ENCODE measurements around the gene SLC17A8.

SLC17A8 gene

DNA sequence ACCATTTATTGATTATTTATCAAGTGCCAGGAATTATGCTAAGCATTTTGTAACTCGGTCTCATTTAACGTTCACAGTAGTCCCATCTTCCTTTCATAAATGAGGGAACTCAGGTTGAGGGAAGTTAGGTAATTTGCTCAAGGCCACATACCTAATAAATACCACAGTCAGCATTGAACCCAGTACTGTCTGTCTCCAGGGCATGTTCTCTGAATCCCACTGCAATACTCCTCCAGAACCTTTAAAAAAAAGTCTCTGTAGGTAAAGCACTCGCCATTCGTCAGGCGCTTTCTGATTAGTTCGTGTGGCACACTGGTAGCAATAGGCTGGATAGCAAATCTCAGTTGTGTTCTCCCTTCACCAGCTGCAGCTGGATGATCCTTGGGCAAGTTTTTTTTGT, 14.3 kb downstream of the SLC17A8 start:
- DNase-seq (ENCODE audit: low spot score): no peak

DNA sequence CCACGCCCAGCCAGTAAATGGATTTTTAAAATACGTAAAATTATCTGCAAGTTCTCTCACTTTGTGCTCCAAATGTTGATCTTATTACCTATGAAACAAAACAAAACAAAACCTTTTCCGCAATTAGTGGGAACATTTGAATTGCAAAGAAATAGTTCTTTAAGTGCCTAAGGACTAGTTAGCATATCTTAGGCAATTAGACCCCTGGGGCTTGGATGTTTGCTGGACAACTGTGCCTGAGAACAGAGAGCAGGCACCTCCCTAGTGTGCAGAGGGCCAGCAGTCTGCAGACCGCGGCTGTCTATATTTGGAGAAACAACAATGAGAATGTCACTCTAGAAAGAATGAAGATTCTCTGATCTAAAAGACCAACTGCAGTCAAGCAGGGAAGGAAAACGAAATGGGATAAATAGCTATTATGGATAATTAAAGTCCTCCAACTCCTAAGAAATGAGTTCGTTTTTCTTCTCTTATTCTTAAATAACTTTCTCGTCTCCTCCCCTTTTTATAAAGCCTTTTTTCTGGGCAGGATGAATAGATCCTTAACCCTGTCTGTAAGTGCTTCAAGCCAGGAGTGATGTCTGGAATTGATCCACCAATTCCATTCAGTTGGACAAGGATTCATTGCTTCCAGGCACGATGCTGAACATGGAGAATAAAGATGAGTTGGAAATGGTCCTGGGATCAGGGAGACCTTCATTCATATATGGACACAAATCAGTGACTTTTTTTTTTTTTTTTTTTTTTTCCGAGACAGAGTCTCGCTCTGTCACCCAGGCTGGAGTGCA, 16.2 kb downstream of the SLC17A8 start:
- no peak for DNase-seq (ENCODE audit: low spot score)

DNA sequence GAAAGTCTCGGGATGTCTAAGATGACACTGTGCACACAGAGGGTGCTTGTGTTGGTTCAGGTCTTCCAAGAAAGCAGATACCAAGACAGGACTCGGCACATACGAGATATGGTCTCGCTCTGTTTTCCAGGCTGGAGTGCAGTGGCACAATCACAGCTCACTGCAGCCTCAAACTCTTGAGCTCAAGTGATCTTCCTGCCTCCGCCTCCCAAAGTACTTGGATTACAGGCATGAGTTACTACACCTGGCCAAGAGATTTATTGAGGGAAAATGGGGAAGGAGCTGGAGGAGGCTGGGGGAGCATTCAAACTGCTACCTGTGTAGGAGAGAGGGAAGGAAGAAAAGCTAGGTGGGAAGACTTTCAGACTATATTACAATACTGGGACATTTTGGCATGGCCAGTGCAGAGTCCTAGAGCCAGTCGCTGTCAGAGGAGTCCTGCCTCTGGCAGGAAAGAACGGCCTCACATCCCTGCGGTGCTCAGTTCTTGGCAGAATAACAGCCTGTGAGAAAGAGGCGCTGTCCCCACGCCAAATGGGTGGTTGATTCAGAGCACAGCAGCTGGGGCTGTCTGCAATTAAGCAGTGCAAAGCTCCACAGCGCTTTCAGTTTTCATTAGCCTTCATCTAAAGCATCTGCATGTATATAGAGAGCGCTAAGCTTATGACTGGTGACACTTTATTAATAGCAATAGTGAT, 18.3 kb downstream of the SLC17A8 start:
- DNase-seq (ENCODE audit: low spot score): no peak

DNA sequence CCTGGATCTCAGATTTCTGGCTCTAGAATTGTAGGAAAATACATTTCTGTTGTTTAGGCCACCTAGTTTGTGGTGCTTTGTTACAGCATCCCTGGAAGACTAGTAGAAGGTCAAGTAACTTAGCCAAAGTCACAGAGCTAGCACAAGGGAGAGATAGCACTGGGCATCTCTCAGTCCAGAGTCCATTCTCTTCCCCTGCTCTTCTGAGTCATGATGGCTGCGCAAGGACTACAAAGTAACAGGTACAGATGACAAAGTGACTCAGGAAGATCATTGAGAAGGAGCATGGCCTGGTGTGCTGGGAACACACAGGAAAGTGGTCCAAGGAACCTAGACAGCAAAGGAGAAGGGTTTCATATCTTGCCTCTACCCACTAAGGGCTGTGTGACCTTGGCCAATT, 19.3 kb downstream of the SLC17A8 start:
- no peak for DNase-seq (ENCODE audit: low spot score)

DNA sequence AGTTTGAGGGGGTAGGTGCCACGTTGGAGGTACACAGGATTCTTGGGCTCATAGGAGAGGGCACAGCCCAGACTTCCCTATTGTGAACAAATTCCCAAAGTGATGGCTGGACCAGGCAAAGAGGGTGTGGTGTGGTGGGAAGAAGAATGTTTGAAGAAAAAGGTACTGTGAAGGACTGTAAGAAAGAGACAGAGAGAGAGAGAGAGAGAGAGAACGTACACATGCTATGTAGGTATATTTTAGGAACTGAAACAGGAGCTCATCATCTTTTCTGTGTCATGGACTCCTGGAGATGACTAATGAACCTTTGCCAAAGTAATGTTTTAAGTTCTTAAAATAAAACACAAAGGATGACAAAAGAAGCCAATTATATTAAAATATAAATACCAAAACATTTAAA, 24.5 kb downstream of the SLC17A8 start:
- no peak for DNase-seq (ENCODE audit: low spot score)

DNA sequence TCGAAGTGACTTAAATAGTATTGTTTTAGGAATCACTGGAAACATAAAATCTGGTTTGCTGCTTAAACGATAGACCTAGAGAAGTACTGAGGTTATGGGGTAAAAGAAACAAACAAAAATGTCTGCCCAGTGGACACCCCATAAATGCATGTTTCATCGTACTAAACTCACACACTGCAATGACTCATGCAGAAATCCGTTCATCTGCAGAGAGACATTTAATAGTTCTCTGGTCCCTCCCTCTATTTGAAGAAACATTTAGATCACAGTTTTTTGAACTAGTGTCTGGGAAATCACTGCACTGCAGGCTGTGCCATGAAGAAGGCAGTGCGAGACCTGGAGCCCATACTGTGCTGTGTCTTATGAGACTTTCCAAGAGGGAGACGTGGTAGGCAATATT, 25.5 kb downstream of the SLC17A8 start:
- DNase-seq (ENCODE audit: low spot score): no peak

DNA sequence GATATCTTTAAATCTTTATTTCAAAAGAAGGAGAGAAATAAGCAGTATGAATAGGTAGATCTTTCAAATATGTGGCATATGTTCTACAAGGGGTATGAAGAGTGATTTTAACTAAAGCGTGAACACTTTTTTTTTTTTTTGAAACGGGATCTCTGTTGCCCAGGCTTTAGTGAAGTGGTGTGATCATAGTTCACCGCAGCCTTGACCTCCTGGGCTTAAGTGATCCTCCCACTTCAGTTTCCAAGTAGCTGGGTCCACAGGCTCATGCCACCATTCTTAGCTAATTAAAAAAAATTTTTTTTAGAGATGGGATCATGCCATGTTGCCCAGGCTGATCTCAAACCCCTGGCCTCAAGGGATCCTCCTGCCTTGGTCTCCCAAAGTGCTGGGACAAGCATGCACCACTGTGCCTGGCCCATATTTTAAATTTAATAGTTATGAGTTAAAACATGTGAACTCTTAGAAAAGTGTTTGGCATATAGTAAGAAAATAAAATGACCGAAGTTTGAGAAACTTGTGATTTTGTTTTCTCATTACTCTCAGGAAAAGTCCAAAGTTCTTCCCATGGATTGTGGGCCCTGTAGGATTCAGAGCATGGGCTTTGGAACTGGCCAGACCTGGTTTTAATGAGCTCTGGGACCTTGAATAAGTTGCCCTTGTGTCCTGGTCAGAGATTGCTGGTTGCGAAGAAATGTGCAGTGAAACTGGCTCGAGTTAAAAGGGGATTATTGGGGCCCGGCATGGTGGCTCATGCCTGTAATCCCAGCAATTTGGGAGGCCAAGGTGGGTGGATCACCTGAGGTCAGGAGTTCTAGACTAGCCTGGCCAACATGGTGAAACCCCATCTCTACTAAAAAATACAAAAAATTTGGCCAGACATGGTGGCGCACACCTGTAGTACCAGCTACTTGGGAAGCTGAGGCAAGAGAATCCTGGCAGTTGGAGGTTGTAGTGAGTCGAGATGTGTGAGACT, 27.0 kb downstream of the SLC17A8 start:
- no peak for DNase-seq (ENCODE audit: low spot score)

DNA sequence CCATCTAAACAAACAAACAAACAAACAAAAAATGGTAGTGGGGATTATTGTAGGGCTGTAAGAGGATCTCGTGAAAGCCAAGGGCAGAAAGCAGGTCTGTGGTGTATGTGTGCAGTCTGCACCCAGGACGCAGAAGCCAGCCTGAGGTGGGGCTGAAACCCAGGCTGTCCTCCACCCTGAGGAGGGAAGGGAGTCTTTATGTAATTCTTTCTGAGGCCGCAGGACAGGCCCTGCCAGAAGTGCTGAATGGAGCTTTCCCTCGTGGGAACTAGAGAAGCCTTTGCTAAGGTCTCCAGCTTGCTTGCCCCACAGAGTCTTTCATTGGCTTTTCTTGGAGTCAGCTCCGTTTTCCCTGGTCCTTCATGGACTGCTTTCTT, 27.7 kb downstream of the SLC17A8 start:
- no peak for DNase-seq (ENCODE audit: low spot score)

DNA sequence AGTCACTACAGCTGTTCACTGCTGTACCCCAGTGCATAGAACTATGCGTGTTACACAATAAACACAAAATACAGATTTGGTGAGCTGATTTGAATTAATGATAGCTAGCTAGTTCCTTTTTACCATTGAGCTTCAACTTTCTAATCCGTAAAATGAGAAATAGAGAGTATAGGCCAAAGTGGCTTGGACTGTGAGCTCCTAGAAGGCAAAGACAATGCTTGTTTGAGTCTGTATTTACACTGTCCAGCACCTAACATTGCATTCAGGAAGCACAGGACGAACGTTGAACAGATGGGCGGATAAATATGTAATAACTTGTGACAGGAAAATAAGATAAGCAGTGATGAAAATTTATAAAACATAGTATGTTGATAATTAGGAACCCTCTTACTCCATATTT, 31.5 kb downstream of the SLC17A8 start:
- no peak for DNase-seq (ENCODE audit: low spot score)

DNA sequence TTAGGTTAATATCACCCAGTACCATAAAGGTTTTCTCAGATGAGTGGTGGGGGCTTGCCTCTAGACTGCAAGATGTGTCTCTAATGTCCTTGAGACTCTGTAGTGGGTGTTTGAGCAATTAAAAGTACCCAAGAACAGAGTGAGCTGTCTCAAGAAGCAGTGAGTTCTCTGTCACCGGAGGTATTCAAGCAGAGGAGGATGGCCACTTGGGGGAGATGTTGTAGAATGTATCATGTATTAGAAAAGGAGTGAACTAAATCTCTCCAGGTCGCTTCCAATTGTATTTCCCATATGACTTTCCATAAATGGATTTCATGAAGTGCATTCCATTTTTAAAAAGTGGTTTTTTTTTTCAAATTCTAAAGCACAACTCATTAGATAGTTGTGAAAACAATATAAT, 35.0 kb downstream of the SLC17A8 start:
- no peak for DNase-seq (ENCODE audit: low spot score)

DNA sequence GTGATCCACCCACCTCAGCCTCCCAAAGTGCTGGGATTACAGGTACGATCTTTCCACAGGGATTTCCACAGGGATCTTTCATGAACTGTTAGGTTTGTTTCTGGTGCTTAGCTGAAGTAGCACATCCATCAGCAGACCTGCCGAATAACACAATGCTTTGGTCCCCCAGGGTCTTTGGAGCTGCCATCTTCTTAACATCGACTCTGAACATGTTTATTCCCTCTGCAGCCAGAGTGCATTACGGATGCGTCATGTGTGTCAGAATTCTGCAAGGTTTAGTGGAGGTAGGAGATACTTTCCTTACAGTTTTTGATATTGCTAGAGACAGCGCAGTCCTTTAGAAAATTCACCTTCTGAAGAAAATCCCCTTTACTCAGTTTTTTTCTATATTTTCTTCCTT, 36.3 kb downstream of the SLC17A8 start:
- DNase-seq (ENCODE audit: low spot score): no peak

DNA sequence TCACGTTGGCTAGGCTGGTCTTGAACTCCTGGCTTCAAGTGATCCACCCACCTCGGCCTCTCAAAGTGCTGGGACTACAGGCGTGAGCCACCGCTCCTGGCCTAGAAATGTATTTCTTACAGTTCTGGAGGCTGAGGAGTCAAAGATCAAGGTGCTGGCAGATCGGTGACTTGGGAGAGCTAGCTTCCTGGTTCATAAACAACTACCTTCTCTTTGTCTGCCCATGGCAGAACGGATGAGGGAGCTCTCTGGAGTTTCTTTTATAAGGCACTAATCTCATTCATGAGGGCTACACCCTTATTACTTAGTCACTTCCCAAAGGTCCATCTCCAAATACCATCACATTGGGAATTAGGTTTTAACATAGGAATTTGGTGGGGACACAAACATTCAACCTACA, 38.9 kb downstream of the SLC17A8 start:
- no peak for DNase-seq (ENCODE audit: low spot score)

DNA sequence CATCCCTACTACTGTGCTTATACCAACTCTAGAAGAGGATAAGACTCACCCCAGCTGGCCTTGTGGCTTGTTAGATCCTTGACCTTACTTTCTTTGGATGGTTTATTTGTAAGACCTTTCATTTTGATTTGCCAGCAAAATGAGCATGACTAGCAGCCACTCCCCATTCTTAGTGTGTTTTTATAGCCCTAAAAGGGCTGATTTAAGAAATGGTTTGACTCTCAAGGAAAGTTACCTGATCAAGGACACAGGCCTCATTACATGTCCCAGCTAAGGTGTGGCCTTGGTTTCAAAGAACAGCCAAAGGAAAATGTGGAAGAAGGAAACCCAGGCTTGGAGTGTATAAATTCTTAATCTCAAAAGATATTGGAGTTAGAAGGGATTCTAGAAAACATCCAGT, 41.4 kb downstream of the SLC17A8 start:
- no peak for DNase-seq (ENCODE audit: low spot score)

DNA sequence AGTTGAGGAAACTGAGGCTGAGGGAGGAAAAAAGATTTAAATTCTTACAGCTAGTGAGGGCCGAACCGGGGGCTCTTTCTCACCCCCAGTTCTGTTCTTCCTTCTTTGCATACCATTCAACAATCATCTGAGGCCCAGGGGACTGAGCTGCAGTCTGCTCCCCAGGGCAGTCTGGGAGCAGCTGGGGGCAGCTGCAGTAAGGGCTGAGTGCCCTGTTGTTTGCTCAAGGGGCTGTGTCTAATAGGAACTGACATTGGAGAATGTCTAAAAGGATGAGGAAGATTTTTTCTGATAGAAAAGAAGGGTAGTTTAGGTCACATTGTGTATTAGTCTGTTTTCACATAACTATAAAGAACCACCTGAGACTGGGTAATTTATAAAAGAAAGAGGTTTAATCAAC, 42.2 kb downstream of the SLC17A8 start:
- DNase-seq (ENCODE audit: low spot score): no peak

DNA sequence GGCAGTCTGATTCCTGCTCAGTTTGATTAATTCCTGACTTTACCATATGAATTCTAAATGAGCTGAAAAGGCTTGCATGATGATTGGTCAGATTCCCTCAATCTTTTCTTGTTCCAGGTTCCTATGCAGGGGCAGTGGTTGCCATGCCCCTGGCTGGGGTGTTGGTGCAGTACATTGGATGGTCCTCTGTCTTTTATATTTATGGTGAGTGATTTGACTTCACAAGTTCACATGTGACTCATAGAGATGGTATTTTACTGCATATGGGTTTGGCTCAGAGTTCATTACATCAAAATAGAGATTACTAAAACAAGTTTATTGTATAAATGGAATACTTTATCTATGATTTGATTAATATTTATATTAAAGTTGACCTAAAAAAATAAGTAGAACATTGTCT, 44.8 kb downstream of the SLC17A8 start:
- DNase-seq (ENCODE audit: low spot score): peak; percentile 50

DNA sequence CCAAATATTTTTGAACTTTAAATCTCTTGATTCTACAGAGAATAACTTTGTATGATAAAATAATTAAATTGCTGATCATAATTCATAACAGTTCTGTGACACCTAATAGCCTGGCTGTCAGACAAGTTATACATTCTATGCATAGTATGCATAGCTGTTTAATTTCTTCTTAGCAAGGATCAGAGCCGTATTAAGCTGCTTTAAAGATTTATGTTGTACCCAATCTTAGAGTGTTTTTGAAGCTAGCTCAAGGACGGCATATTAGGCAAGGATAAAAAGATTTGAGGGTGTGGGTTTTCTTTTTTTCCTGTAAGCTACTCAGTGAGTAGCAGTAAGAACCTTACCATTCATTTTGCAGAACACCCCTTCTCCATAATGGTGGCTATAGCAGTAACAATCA, 45.9 kb downstream of the SLC17A8 start:
- DNase-seq (ENCODE audit: low spot score): no peak

DNA sequence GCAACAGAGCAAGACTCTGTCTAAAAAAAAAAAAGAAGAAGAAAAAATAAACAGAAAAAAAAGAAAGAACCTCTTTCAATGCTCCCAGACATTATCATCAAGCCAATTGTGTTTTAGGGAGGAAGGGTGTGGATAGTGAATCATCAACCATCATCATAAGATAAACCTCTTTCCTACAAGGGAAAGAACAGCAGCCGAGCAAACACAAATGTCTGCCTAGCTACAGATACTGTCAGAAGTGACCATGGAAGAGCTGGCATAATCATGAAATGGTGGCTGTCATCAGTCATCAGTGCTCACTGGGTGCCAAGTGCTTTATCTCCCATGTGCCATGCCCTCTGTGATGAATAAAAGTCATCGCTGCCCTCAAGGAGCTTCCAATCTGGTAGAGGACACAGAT, 46.6 kb downstream of the SLC17A8 start:
- no peak for DNase-seq (ENCODE audit: low spot score)

DNA sequence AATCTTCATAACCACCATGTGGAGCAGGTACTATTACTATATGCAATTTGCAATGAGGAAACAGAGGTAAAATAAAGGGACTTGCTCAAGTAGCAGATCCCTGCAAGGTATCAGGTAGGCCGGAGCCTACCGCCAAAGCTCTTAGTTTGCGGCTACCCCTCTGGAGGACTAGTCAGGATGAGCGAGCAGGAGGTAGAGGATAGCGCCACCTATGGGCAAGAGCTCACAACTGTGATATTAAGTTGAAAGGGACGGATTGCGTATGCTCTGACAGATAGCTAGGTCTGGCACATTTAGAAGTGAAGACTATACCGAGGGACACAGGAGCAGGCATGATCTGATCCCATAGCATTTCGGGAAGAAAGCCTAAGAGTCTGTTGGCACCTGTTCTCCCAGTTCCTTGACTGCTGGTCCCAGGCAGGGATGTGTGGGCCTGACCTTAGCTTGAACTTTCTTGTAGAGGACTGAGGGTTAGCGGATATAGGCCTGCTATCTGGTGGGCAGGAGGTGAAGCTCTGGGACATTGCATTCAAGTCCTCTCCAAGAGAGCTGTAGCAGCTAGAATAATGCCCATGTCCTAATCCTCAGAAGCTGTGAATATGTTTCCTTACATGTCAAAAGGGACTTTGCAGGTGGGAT, 48.0 kb downstream of the SLC17A8 start:
- DNase-seq (ENCODE audit: low spot score): no peak

DNA sequence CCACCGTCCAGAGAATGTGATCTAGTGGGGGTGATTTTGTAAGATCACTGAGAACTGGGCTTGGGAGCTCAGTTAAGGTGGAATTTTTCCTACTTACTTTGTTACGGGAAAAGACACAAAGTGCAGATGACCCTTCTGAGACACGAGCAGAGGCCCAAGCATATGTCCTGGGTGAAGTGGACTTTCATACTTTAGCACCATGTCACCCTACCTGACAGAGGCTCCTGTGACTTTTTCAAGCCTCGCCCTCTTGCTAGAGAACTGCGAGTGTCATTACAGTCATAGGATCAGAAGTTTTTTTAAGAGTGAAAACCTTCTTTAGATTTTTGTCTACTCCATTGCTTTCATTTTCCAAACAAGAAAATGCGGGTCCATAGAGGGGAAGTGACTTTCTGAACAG, 56.1 kb downstream of the SLC17A8 start:
- DNase-seq (ENCODE audit: low spot score): no peak

DNA sequence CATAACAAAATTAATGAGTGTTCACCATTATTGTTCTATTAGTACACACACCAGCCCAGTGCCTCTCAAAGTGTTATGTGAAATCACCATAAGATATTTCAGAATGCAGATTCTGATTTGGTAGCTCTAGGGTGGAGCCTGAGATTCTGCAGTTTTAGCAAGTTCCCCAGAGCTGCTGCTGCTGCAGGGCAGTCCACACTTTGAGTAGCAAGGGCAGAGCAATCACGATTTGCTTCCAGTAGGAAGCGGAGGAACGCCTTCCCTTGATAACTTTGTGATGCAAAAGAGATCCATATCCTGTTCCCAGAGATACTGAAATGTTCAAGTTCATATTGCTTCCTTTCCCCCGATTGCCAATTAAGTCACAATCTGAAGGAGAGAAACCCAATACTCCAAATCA, 57.9 kb downstream of the SLC17A8 start:
- no peak for DNase-seq (ENCODE audit: low spot score)

DNA sequence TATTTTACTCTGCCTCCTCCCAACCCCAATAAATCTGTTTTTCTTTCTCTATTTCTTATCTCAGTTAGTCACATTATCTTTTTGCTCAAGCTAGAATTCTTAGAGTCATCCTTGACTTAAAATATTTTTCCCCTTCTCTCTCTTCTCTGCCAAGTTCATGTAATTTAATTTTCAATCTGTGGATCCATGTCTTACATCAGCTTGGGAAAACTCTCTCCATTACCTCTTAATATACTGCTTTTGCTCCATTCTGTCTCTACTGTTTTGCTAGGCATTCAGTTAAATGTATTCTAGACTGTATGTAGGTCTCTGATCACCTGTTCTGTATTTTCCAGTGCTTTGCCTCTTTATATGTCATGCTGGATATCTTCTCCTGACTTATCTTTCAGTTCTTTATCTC, 65.8 kb downstream of the SLC17A8 start:
- DNase-seq (ENCODE audit: low spot score): no peak

DNA sequence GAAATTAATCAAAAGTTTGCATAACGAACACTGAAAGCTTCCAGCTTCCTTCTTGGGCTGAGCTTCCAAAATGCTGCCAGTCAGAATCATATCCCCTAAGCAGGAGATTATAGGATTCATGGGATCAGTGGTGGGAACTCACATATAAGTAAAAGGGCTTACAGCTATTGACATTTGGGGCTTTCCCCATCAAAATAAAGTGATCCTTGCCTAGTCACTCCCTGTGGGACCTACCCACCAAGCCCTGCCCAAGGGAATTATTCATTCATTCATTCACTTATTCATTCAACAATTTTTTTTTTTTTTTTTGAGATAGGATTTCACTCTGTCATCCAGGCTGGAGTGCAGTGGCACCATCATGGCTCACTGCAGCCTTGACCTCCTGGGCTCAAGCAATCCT, 69.3 kb downstream of the SLC17A8 start:
- DNase-seq (ENCODE audit: low spot score): no peak
